Choroid plexus epithelial cell (primary cell): ENCODE data around the gene SLC23A2.

Experiments used
- DNase-seq: peaks from one replicate; pipeline ENCODE4 v3.0.0-alpha.2; 2010; ENCODE audit warnings: low read depth
- H3K4me3 ChIP-seq: 2 replicates; pipeline ENCODE4 v1.5.1; 2011; ENCODE audit warnings: low read depth, mild to moderate bottlenecking, control low read depth, low read length, moderate library complexity
- TF ChIP-seq, protein P1 (sequence below): conservative IDR thresholded peaks from 2 replicates; pipeline ENCODE4 v1.5.1; 2011; ENCODE audit warnings: low read depth, mild to moderate bottlenecking, control low read depth, inconsistent platforms, low read length, moderate library complexity

The SLC23A2 gene

DNA sequence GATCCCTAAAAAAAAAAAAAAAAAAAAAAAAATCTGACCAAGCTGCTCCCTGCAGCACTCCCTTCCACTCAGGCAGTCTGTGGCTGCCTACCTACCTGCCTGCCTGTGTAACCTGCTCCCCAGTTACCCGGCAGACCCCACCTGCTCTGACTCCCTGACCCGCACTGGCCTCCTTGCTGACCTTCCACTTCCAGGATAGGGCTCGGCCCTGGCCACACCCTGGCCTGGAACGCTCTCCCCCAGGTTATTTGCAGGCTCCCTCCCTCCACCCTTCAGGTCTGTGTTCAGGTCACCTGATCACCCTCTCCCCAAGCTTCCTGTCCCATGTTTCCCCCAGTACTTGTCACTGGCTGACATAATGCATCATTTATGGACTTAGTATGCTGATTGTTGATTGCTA lies 134.3 kb downstream of the SLC23A2 start:
- H3K4me3 ChIP-seq = no peak overlapping the region
- TF ChIP-seq, protein P1, sequence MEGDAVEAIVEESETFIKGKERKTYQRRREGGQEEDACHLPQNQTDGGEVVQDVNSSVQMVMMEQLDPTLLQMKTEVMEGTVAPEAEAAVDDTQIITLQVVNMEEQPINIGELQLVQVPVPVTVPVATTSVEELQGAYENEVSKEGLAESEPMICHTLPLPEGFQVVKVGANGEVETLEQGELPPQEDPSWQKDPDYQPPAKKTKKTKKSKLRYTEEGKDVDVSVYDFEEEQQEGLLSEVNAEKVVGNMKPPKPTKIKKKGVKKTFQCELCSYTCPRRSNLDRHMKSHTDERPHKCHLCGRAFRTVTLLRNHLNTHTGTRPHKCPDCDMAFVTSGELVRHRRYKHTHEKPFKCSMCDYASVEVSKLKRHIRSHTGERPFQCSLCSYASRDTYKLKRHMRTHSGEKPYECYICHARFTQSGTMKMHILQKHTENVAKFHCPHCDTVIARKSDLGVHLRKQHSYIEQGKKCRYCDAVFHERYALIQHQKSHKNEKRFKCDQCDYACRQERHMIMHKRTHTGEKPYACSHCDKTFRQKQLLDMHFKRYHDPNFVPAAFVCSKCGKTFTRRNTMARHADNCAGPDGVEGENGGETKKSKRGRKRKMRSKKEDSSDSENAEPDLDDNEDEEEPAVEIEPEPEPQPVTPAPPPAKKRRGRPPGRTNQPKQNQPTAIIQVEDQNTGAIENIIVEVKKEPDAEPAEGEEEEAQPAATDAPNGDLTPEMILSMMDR = no peak
- DNase-seq = no peak

DNA sequence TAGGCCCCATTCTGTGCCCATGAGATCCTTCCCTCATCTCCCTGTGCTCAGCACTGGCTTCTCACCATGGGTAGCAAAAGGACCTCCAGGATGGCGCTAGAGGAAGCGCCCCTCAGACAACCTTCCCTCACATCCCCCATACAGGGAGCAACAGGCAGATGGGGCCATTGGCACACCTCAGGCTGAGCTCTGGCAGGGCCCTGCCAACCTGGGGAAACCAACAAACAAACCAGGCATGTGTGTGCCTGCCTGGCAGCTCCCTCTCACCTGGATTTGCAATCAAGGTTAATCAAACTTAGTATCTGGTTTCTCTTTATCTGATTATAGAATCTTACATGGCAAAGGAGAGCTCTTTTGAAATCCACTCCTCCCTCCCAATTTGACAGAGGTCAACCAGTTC lies 134.9 kb downstream of the SLC23A2 start:
- H3K4me3 ChIP-seq = no peak overlapping the region
- TF ChIP-seq, protein P1 = no peak
- DNase-seq = no peak

GRCh38 chr20:4864311-4864752 lies 137.0 kb downstream of the SLC23A2 start:
- TF ChIP-seq, protein P1 = no peak
- DNase-seq = no peak
- no peak overlapping the region for H3K4me3 ChIP-seq

DNA sequence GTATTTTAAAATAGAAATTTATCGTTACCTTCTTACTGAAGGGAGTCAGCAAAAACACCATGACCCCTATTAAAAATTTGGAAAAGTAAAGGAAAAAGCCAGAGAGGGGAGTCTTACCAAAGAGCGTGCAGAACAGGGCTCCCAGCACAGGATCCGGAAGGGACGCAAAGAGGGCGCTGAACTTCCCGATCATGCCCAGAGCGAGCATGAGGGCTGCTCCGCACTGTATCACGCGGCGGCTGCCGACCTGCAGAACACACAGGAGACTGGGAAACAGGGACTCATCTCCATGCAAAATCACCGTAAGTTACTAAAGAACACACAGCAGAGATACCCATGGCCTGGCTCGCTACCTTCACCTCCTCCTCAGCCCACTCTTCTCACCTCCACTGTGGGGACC lies 138.6 kb downstream of the SLC23A2 start:
- no peak for DNase-seq
- TF ChIP-seq, protein P1 = no peak
- H3K4me3 ChIP-seq = no peak overlapping the region

DNA sequence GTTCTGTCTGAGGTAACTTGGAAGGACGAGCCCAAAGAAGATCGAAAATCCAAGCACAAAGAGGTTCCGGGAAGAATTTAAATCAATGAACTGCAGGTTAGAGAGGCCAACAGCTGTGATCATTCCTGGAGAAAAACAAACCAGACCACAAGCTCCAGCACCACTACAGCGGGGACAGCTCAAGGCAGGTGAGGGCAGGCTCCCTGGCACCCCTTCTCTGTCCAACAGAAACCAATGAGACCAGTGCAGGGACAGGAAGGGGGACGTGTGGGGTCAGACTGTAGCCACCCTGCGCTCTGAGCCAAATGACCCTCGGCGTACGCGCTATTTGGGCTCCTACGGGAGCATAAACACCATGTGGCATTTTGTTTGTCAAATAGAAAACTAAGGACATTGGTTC lies 139.3 kb downstream of the SLC23A2 start:
- TF ChIP-seq, protein P1 = no peak
- no peak for DNase-seq
- H3K4me3 ChIP-seq = no peak overlapping the region

DNA sequence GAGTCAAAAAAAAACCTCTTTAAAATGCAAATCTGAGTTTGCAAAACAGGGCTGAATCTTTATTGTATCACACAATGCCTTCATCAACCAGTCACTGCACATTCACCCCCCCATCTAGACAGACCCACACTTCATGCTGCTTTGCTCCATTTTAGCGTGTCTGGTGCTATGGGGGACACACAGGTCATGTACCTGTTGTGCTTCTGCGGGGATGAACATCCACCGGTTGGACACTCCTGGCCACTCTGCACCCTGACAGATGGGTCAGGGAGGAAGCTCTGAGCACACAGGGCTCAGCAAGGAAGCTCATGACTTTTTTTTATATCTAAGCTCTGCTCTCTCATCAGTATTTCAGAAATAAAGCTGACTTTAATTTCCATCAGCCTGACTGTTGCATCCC lies 143.3 kb downstream of the SLC23A2 start:
- TF ChIP-seq, protein P1 = no peak
- H3K4me3 ChIP-seq = no peak overlapping the region
- no peak for DNase-seq

DNA sequence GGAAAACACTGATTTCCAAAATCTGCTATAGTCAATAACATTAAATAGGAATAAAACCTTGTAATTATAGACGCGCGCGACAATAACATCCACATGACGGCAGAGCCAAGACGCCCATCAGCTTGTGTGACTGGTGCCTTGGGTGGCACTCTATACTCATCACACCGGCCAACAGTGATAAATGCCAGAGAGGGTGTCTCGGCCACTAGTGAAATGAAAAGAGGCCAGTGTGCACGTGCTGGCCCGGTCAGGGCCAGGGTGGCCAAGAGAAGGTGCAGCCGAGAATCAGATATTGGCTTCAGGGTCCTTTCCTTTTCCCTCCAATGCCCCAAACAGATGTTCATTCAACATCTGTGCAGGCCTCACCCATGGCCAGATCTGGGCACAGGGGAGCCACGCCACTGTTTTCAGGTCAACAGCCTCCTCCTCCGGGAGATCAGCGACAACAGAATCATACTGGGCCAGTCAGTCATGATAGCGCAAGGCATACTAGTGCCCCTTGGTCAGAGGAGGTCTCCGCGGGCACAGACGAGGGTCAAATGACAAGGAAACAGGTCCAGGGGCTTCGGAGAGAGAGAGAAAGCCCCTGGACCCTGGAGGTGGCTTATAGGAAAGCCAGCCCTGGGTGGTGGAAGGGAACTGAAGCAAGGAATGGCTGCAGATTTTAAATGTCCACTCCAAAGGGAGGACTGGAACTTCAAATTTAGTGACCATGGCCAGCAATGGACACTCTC lies 145.1 kb downstream of the SLC23A2 start:
- no peak for DNase-seq
- no peak overlapping the region for H3K4me3 ChIP-seq
- TF ChIP-seq, protein P1 = no peak
